ENCODE results near the gene CALHM5.
"Not testable (repeated sequence)": the region's sequence is repeated elsewhere in the genome, so short reads cannot be mapped to it uniquely, and the experiment has no call there.

CALHM5 gene, protein sequence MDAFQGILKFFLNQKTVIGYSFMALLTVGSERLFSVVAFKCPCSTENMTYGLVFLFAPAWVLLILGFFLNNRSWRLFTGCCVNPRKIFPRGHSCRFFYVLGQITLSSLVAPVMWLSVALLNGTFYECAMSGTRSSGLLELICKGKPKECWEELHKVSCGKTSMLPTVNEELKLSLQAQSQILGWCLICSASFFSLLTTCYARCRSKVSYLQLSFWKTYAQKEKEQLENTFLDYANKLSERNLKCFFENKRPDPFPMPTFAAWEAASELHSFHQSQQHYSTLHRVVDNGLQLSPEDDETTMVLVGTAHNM

DNA sequence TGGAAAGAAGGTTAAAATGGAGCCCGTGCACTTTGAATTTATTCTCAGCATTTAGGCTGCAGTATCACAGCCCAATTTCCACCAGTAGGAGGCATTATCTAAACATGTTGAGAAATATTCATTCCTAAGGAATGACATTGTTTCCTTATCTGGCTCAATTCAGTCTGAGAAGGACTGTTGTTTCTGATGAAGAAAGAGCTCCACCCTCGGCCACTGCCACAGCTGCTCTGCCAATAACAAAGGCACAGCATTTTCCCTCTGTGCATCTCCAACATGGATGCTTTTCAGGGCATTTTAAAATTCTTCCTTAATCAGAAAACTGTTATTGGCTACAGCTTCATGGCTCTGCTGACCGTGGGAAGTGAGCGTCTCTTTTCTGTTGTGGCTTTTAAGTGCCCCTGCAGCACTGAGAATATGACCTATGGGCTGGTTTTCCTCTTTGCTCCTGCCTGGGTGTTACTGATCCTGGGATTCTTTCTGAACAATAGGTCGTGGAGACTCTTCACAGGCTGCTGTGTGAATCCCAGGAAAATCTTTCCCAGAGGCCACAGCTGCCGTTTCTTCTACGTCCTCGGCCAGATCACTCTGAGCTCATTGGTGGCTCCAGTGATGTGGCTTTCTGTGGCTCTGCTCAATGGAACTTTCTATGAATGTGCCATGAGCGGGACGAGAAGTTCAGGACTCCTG, at the start of gene CALHM5:
Gene CALHM5 (plus strand): TSS at position 216 of the 687 bp plus-strand sequence. CDS start 58 bp downstream, at position 274.
- DNase-seq: no peak

DNA sequence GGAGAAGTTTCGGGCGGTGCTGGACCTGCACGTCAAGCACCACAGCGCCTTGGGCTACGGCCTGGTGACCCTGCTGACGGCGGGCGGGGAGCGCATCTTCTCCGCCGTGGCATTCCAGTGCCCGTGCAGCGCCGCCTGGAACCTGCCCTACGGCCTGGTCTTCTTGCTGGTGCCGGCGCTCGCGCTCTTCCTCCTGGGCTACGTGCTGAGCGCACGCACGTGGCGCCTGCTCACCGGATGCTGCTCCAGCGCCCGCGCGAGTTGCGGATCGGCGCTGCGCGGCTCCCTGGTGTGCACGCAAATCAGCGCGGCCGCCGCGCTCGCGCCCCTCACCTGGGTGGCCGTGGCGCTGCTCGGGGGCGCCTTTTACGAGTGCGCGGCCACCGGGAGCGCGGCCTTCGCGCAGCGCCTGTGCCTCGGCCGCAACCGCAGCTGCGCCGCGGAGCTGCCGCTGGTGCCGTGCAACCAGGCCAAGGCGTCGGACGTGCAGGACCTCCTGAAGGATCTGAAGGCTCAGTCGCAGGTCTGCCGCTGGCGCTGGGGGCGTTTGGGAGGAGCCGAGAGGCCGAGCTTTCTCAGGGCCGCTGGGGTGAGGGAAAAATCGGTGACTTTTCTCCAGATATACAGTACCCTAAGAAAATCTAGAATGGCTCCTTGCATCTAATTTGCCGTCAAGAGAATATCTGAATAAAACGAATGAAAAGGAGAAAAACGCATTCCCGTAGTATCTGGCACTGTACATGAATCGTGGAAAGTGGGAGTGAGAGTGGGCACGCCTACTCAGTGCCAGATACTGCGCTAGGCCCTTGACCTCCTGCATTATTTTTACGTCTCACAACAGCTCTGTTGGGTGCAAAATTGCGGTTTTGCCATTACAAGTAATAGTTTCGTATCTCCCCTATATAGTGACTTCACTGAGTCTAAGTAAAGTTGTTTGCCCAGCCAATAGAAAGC, 49.2 kb upstream of the CALHM5 start:
- DNase-seq: no peak

DNA sequence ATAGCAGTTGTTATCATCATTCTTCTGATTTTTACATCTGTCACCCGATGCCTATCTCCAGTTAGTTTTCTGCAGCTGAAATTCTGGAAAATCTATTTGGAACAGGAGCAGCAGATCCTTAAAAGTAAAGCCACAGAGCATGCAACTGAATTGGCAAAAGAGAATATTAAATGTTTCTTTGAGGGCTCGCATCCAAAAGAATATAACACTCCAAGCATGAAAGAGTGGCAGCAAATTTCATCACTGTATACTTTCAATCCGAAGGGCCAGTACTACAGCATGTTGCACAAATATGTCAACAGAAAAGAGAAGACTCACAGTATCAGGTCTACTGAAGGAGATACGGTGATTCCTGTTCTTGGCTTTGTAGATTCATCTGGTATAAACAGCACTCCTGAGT, 48.1 kb upstream of the CALHM5 start:
- DNase-seq: no peak

DNA sequence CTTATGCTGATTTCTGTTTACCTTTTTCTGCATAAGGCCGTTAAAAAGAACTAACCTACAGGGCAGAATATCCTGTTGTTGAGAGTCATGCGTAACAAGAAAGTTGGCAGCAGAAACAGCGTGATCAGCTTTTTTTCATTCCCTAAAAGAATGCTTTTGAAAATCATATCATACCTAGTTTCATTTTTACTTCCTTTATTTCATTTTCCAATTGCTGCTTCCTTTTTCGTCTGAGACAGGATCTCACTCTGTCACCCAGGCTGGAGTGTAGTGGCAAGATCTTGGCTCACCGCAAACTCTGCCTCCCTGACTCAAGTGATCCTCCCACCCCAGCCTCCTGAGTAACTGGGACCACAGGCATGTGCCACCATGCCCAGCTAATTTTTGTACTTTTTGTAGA, 46.2 kb upstream of the CALHM5 start:
- no peak for DNase-seq

DNA sequence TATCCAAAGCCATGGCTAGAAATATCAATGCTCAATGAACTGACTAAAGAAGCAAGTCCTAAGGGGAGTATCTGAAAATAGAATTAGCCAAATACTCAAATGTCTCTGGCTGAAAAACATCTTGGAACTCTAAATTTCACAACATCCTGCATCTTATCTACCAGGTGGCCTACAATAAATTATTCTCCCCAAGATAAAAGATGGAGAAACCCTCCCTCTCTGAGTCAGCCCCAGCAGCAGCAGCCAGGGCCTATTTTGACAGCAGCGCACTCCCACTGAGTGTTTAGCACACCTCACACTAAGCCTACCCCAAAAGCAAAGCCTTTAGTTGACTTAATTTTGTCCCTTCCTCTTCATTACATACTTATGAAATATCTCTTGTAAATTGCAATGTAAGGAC, 44.3 kb upstream of the CALHM5 start:
- DNase-seq: no peak

DNA sequence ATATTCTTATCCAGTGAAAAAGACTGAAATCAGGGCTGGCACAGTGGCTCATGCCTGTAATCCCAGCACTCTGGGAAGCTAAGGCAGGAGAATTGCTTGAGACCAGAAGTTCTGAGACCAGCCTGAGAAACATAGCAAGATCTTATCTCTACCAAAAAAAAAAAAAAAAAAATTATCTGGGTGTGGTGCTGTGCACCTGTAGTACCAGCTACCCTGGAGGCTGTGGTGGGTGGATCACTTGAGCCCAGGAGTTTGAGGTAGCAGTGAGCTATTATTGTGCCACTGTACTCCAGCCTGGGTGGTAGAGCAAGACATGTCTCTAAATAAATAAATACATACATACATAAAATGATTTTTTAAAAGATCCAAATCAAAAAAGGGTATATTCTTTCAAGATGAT, 43.9 kb upstream of the CALHM5 start:
- no peak for DNase-seq

DNA sequence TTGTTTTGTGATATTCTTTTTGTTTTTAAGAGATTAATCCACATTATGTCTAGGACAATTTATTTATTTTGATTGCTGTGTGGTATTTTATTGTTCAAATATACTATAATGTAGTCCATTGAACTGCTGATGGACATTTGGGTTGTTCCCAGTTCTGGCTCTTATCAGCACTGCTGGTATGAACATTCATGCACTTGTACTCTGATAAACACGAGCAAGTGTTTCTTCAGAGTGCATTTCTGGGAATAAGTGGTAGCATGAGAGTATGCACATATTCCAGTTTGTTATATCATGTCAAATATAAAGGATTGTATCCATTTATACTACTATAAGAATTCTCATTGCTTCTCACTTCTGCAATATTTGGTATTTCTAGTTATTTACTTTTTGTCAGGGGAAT, 43.1 kb upstream of the CALHM5 start:
- no peak for DNase-seq

DNA sequence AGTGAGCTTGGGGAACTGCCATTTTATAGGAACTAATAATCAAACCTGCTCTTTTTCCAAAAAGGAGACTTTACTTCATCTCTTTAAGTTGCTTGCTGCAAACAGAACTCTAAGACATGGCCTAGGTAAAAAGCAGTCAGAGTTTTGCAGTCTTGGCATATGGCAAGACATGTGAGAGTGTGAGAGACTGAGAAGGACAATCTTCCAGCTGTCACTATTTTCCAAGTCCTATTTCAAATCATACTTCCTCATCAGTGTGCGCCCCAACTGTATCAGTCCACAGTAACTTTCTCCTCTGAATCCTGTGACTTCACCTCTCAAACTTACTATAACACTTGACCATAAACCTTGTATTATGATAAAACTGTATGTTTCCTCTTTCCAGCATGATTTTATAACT, 39.9 kb upstream of the CALHM5 start:
- DNase-seq: no peak

DNA sequence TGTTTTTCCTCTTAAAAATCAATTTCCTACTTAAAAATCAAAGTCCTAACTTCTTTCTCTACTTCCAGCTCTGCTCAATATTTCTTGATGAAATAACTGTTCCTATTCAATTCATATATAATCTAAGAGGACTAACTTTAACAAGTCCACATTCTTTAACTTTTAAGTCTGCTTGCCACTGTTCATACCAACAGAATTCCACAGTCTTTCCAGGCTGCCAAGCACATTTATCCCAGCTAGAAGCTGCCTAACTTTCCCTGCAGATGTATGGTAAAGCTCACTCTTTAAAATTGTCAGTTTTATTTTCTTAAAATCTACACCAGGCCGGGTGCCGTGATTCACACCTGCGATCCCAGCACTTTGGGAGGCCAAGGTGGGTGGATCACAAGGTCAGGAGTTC, 38.7 kb upstream of the CALHM5 start:
- no peak for DNase-seq

DNA sequence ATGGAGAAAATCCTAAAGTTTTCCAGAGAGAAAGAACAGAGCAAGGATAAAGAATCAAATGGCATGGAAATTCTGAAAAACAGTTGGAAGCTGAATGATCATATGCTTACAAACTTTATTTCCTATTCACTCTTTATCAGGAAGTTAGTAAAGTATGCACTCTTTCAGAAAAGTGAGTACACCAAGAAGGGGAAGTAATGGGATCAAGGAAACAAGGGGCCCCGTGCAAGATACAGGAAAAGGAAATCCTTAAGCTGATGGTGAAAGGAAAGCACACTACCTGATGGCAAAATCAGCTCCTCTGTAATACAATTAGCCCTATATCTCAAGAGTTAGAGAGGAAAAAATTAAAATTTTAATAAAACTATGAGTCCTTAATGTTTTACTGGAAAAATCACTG, 36.3 kb upstream of the CALHM5 start:
- DNase-seq: no peak

DNA sequence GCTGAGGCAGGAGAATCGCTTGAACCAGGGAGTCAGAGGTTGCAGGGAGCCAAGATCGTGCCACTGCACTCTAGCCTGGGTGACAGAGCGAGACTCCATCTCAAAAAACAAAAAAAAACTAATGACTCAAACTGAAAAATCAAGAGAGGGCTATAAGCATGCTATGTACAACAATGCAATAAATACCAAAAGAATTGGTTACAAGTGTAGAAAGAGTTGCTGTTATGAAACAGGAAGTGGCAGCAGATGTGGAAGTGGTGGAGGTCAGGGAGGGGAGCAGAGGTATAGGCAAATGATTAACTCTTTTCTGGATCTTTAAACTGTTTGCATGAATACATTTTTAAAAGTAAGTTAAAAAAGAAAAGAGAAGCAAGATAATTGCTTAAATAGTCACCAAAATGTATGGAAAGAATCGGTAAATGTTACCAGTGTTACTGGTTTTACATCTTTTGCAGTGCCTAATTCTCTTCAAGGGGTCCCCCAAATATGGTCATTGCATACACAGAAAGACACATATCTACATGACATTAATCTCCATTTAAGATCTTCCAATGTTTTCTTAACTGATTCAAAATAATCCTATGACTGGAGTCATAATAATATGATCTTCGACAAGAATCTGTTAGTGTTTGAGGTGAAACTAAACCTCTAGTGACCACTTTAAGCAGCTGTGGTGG, 35.3 kb upstream of the CALHM5 start:
- DNase-seq: no peak

DNA sequence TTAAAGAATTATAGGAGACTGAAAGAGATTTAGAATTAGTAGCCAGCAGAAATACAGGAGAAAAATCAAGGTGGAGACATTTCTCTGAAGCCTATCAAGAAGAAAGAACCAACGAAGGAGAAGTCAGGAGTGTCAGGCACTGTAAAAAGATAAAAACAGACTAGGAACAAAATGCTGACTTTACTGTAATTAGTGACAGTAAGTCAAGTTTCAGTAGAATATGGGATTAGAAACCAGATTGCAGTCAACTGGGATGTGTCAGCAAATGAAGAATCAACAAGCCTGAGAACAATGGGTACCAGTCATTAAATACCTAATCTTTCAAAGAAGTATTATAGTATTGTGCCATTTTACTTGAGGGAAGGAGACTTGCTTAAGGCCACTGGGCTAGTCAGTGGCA, 28.7 kb upstream of the CALHM5 start:
- DNase-seq: no peak

DNA sequence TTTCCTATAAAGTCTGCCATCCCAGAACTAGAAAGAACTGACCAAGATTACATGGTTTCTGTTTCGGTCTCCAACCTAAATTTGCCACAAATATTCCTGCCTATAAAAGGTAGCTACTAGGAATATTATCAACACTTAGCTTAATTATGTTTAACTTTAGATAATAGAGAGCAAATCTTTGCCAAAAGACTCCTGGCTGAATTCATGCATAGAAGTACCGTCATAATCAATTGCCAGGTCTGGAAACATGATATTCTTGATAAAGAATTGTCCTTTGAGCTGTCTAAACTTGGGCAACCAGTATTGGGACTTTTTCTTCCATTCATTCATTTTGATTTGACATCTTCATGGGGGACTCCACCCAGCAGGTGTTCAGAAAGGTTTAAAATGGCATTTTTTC, 27.8 kb upstream of the CALHM5 start:
- no peak for DNase-seq

DNA sequence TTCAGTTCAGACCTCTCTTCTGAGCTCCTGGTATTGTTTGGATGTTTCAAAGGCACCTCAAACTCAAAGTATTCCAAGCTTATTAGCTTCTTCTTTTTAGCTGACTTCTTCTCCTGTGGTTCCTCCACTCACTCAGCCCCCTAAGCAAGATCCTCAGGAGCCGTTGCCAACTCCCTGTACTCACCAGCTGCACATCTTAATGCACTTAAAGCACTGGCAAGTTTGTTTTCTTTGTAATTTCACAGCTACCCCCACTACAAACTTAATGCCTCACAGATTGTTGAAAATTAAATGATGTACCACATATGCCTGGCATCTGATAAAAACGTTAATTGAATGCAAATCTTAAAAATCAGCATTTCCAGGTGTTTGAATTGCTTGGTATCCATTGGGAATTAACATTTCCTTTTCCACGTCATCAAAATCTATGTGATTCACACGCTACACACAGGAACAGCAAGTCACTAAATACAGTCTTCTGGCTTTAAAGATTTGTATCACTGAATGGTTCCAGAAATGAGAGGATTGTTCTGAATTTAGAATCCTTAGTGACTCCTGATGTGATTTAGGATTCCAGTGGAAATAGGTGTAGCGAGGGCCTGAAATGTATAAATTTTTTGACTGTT, 25.8 kb upstream of the CALHM5 start:
- DNase-seq: no peak

DNA sequence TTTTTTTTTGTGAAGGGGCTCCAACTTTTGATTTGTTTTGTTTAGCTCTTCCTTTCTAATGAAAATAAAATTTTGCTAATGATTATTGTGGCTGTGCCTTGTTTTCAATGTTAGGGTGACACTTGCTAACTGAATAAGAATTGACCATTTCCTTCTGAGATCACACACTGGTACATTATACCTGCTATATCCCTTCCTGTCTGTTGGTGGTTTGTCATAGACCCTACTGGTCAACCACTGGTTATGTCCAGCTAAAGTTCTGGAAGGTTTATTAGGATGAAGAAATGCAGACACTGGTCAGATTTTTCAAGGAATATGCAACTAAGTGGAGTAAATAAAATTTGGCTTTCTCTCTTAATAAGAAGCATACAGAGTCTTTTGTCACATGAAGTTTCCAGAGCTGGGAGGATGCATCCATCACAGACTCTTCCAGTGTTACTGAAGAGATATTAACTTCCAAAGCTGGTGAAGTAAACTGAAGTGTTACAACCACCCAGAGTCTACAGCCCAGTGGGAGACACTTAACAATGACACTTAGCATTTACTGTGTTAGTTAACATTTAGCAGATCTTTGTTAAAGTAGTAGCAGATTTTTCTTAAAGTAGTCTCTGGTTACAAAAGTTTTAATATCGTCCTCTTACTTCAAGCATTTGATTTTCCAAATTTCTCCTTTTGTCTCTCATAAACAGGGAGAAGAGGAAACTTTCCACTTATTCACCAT, 19.7 kb upstream of the CALHM5 start:
- DNase-seq: no peak

DNA sequence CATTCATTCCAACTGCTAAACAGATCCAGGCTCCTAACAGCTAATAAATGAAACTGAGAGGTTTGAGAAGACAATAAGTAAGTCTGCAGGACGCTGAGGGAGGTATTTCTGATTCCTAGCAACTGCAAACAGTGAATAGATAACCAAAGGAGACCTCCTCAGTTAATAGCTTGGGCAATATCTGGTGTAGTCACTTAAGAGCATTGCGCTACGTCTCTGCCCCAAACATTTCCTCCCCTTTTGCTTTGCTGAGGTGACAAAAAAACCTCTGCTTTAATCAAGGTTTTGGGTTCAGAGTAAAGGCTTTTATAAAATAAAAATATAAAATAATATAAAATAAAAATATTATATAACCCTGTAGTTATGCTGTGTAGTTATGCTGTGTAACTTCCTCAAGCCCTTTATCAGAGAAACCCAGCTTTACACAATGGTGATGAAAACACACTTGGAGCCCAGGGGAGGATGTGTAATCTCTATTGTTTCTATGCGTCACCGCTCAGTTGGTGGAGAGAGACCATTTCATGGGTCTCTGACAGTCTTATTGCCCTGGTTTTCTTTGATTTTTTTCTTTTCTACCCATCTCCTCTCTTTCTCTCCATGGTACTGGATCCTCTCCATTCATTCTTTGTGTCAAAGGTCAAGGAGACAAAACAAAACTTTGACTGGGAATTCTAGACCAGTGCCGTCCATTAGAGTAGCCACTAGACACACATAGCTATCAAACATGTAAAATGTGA, 18.9 kb upstream of the CALHM5 start:
- DNase-seq: no peak

DNA sequence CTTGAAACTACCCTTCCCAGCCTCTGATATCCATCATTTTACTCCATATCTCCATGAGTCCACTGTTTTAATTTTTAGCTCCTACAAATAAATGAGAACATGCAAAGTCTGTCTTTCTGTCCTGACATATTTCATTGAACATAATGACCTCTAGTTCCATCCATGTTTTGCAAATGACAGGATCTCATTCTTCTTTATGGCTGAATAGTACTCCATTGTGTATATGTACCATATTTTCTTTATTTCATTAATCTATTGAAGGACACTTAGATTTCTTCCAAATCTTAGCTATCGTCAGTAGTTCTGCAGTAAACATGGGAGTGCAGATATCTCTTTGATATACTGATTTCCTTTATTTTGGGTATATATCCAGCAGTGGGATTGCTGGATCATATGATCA, 16.3 kb upstream of the CALHM5 start:
- not testable (repeated sequence) for DNase-seq

DNA sequence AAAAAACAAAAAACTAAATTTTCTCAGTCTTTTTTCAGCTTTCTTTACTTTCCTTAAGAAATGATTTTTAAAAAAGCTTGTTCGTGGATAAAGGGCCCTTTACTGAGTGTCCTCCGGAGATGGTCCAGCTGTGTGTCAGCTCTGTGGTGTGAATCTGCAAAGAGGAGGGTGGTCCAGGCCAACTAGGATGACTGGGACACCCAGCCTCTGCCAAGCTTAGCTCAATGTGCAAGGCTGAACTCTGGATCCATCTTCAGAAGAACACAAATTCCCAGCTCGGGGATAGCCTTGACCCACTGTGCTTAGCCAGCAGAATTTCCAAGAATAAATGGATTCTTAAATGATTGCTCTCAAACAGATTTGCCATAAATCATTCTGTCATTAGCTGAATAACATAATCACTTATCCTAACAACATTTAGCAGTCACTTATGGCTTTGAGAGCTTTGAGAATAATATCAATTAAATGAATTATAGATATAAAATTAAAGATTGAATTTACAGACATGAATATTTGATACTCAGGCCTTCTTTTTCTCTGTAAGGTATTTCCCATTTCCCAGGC, 14.2 kb upstream of the CALHM5 start:
- no peak for DNase-seq

DNA sequence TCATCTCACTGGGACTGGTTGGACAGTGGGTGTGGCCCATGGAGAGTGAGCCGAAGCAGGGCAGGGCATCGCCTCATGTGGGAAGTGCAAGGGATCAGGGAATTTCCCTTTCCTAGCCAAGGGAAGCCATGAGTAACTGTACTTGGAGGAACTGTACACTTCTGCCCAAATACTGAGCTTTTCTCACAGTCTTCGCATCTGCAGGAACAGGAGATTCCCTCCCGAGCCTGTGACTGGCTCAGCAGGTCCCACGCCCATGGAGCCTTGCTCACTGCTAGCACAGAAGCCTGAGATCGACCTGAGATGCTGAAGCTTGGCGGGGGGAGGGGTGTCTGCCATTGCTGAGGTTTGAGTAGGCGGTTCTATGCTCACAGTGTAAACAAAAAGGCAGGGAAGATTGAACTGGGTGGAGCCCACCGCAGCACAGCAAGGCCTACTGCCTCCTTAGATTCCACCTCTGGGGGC, 10.4 kb upstream of the CALHM5 start:
- DNase-seq: no peak

DNA sequence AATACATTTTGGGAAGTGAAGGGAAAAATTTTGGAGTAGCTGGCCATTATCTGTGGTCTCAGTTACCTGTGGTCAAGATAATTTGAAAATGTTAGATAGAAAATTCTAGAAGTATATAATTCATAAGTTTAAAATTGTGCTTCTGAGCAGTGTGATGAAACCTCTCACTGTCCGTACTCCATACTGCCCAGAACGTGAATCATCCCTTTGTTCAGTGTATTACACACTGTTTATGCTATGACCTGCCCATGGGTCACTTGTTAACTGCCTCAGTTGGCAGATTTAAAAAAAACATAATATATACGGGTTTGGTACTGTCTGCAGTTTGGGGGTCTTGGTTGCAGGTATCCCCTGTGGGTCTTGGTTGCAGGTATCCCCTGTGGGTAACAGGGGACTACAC, 4.1 kb upstream of the CALHM5 start:
- no peak for DNase-seq

DNA sequence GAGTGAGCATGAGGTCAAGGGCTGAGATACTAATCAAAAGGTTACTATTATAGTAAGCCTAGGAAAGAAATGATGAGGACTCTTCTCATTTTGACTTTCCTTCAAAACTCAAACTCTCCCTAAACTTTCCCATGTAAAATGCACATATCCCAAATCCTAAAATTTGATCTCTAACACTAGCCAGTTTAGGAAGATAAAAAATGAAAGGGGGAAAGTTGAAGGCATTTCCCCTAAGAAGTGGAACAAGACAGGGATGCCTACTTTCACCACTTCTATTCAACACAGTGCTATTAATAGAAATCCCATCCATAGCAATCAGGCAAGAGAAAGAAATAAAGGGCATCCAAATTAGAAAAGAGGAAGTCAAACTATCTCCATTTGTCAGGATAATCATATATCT, 2.9 kb upstream of the CALHM5 start:
- no peak for DNase-seq

All from NCI-H446 treated with DMSO at 0.1 percent for 48 hours (cell line).